Ammon's horn (tissue), 1 donor: ENCODE measurements around the gene PAQR5.
"Not testable (repeated sequence)": the region's sequence is repeated elsewhere in the genome, so short reads cannot be mapped to it uniquely, and the experiment has no call there.

Experiments used
- DNase-seq: peaks from one replicate; pipeline ENCODE4 v3.0.0-alpha.2; 2016; ENCODE audit warnings: low spot score

Gene PAQR5

DNA sequence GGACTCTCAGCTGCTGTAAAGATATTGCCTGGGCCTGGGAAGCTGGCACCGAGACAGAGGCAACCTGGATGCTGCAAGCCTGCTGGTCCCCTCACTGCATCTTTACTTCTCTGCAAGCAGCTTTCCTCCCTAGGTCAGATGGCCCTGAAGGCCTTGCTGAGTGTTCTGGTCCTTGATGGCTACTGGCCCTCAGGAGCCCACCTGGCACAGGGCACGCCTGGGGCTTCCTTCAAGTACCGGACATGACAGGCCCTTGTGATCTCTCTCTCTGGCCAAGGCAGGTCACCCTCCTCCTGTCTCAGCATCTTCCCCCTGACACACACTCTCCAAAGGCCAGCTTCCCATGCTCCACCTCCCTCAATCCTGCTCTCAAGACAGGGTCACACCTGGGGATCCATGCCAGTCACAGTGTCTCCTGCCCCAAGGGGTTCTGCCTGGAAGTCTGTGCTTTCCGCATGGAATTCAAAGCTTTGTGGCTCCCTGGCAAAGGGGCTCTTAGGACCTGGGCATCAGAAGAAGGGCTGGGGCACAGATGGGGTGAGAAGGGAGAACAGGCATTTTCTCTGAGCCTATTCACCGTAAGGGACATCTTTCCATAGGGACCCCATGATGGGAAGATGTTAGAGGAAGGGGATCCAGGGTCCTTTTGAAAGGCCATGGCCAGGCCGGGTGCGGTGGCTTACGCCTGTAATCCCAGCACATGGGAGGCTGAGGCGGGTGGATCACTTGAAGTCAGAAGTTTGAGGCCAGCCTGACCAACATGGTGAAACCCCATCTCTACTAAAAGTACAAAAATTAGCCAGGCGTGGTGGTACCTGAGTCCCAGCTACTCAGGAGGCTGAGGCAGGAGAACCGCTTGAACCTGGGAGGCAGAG is 4.7 kb upstream of the PAQR5 start:
- DNase-seq: no peak

DNA sequence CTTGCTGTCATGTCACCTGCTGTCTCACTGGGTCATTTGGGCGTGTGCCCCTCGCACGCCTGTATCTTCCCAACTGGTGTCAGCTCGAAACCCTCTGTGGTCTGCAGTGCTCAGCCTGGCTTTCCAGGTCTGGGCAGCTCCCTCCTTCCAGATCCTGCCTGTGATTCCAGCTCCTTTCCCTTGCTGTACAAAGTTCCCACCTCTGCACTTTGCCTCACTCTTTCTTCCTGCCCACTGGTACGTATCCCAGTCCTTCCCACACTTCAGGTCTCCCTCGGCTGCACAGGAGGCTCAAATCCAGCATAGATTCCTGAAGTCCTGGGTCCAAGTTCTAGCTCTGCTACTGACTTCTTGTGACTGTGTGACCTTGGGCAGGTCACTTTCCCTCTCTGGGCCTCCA is 2.1 kb upstream of the PAQR5 start:
- DNase-seq: no peak

GRCh38 chr15:69297642-69298353 is 914 bp upstream of the PAQR5 start:
- DNase-seq: no peak

GRCh38 chr15:69298354-69298696 is 387 bp upstream of the PAQR5 start:
- DNase-seq: no peak

- DNase-seq: no peak
Observed at GRCh38 chr15:69299451-69299886, 757 bp downstream of the PAQR5 start.

- DNase-seq: no peak
Observed at GRCh38 chr15:69299943-69300588, 1.4 kb downstream of the PAQR5 start.

DNA sequence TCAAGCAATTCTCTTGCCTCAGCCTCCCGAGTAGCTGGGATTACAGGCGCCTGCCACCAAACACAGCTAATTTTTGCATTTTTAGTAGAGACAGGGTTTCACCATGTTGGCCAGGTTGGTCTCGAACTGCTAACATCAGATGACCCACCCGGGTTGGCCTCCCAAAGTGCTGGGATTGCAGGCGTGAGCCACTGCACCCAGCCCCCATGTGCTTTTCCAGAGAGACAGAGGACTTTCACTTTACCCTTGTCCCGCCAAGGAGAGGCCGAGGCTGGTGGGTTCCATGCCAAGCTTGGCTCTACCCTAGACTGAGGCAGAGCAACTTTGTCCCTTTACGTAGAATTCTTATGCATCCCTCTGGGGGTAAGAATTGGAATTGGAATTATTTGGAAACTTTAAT is 2.4 kb downstream of the PAQR5 start:
- DNase-seq: not testable (repeated sequence)

- not testable (repeated sequence) for DNase-seq
Observed at GRCh38 chr15:69302087-69302486, 3.4 kb downstream of the PAQR5 start.

- no peak for DNase-seq
Observed at GRCh38 chr15:69302929-69303328, 4.2 kb downstream of the PAQR5 start.

- no peak for DNase-seq
Observed at GRCh38 chr15:69303337-69304181, 4.8 kb downstream of the PAQR5 start.

- no peak for DNase-seq
Observed at GRCh38 chr15:69304182-69304545, 5.5 kb downstream of the PAQR5 start.

DNA sequence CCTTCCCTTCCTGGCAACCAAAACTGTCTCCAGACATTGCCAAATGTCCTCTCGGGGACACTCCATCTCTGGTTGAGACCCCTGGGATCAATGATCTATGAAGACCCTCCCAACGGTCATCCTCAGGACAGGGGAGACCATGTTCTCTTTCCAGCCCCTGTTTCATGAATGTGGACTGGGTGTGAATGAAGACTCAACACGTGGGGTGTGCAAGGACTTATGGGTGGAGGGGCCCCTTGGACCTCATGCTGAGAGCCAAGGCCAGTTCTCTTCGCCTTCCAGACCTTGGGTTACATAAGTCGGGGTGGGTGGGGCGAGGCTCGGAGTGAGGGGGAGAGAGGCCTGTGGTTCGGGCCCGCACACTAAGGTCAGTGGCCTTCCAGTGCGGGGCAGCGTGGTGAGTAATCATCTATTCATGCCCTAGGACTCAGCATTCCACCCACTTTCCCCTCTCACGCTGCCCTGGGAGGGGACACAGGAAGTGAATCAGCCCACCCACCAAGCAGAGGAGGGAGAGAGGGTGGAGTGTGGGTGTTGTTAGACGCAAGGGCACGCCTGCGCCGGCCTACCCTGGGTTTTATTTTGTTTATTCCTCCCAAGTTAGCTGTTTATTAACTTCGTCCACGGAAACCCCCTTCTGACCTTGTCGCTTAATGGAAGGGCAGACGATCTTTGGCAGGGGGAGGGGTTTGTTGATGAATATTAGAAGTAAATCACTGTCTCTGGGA is 6.7 kb downstream of the PAQR5 start:
- DNase-seq: no peak

- no peak for DNase-seq
Observed at GRCh38 chr15:69305933-69306568, 7.3 kb downstream of the PAQR5 start.

DNA sequence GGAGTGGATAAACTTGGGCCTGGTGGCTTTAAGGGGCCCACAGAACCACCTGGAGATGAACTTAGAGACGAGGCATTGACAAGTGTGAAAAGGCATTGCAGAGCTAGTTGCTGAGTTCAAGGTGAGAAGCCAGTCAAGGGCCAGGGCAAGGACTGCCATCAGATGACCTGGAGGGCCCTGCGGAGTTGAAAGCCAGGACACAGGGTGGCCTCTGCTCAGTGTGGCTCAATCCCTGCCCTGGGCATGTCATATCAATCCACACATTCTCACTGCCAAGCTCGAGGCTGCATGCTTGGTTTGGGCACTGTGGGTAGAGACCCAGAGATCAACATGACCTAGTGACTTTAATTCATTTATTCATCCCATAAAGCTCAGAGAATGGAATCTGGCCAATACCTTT is 9.2 kb downstream of the PAQR5 start:
- DNase-seq: no peak

DNA sequence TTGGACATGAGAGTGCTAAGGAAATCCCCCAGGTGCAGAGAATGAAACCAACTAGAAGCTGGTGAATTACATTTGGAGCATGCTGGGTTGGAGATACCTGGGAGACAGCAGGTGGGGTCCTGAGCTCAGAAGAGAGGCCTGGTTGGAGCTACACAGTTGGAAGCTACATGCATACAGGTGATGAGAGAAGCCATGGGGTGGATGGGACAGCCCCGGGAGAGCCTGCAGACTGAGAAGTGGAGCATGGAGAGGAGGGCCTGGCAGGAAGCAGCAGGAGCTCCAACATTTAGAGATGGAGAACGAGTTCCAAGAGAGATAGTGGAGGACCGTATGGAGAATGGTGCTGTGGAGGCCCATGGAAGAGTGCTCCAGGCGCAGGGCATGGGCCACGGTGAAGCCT is 10.2 kb downstream of the PAQR5 start:
- no peak for DNase-seq

- DNase-seq: no peak
Observed at GRCh38 chr15:69311319-69311721, 12.6 kb downstream of the PAQR5 start.

GRCh38 chr15:69313432-69314000 is 14.8 kb downstream of the PAQR5 start:
- no peak for DNase-seq

- DNase-seq: no peak
Observed at GRCh38 chr15:69314131-69314530, 15.4 kb downstream of the PAQR5 start.

GRCh38 chr15:69314736-69315135 is 16.0 kb downstream of the PAQR5 start:
- no peak for DNase-seq

DNA sequence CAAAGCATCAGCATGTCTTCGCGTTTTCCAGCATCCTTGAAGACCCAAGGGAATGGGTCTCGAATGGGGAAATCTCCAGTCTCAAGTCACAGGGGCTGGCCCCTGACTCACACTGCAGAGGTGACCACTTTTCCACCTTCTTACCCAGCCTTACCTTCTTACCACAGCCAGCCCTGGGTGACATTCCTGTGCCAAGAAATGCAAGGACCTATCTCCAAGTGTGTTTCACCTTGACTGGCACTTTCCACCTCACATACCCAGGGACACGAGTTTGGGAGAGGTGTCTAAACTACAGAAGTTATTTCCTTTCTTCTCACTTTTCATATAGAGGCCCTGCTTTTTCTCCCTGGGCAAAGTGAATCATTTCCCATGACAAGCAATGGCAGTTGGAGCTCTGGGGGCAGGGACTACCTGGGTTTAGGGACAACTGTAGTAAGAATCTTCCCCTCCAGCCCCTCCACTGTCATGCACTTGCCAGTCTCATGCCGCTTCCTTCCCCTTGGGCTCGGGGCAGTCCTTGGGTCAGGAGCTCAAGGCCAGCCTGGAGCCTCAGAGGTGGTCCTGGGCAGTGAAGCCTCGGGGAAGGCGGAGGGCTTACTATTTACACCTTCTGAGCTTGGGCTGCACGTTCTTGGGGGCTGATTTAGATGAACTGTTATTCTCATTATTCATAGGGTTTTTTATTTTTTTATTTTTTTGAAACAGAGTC is 16.8 kb downstream of the PAQR5 start:
- no peak for DNase-seq
